Neural progenitor cell (in vitro differentiated cells): Measurements from ENCODE around the gene PPP2R2C. TPM values are rescaled to one million over a fixed set of nuclear protein-coding genes. Genes with fewer than 3 reads are reported as not detected.

Source experiments
- DNase-seq: peaks from one replicate; pipeline ENCODE4 v3.0.0-alpha.2; 2016; ENCODE audit warnings: low spot score
- H2AFZ ChIP-seq: fragments of 200-600 bp; sonication (generic); replicated peaks from 2 replicates; pipeline ENCODE4 v1.6.1; 2016; ENCODE audit warnings: antibody characterized with exemption
- H3F3A ChIP-seq: fragments of 200-600 bp; sonication (generic); 2 replicates; pipeline ENCODE4 v1.6.1; 2016; ENCODE audit warnings: antibody characterized with exemption, low read depth
- H3K27ac ChIP-seq: fragments of 200-600 bp; sonication (generic); 2 replicates; pipeline ENCODE4 v1.5.1; 2016; ENCODE audit warnings: mild to moderate bottlenecking
- H3K27me3 ChIP-seq: fragments of 200-600 bp; sonication (generic); 2 replicates; pipeline ENCODE4 v1.6.1; 2016; ENCODE audit warnings: mild to moderate bottlenecking, moderate library complexity
- H3K36me3 ChIP-seq: fragments of 200-600 bp; sonication (generic); 2 replicates; pipeline ENCODE4 v1.5.1; 2016
- H3K4me1 ChIP-seq: fragments of 200-600 bp; sonication (generic); 2 replicates; pipeline ENCODE4 v1.6.1; 2016; ENCODE audit warnings: mixed run types
- H3K4me2 ChIP-seq: fragments of 200-600 bp; sonication (generic); 2 replicates; pipeline ENCODE4 v1.6.1; 2016
- H3K4me3 ChIP-seq: fragments of 200-600 bp; sonication (generic); 2 replicates; pipeline ENCODE4 v1.5.1; 2016
- H3K79me2 ChIP-seq: fragments of 200-600 bp; sonication (generic); 2 replicates; pipeline ENCODE4 v1.6.1; 2016; ENCODE audit warnings: low read depth
- H3K9ac ChIP-seq: fragments of 200-600 bp; sonication (generic); 2 replicates; pipeline ENCODE4 v1.6.1; 2016
- H3K9me3 ChIP-seq: fragments of 200-600 bp; sonication (generic); 2 replicates; pipeline ENCODE4 v1.5.1; 2016; ENCODE audit warnings: low read depth
- H4K20me1 ChIP-seq: fragments of 200-600 bp; sonication (generic); 2 replicates; pipeline ENCODE4 v1.6.1; 2016; ENCODE audit warnings: low read depth
- H3K27ac Mint-ChIP-seq: 3 replicates; pipeline ENCODE4 v1.8.0; 2021; ENCODE audit warnings: mixed read lengths
- H3K27me3 Mint-ChIP-seq: 2 replicates; pipeline ENCODE4 v1.8.0; 2022; ENCODE audit warnings: low read depth, mild to moderate bottlenecking, inconsistent platforms, moderate library complexity, mixed read lengths; ENCODE audit not compliant: insufficient read depth
- H3K36me3 Mint-ChIP-seq: 3 replicates; pipeline ENCODE4 v1.8.0; 2021; ENCODE audit warnings: mixed read lengths
- H3K4me1 Mint-ChIP-seq: 3 replicates; pipeline ENCODE4 v1.8.0; 2021; ENCODE audit warnings: mixed read lengths
- H3K4me3 Mint-ChIP-seq: 3 replicates; pipeline ENCODE4 v1.8.0; 2021; ENCODE audit warnings: mild to moderate bottlenecking, moderate library complexity, mixed read lengths
- H3K9me3 Mint-ChIP-seq: 3 replicates; pipeline ENCODE4 v1.8.0; 2020; ENCODE audit warnings: mixed read lengths
- CTCF ChIP-seq: fragments of 200-600 bp; sonication (generic); IDR thresholded peaks from 2 replicates; pipeline ENCODE4 v1.5.1; 2017; ENCODE audit warnings: antibody characterized with exemption, mild to moderate bottlenecking
- EZH2 ChIP-seq: fragments of 200-600 bp; sonication (generic); IDR thresholded peaks from 2 replicates; pipeline ENCODE4 v1.6.1; 2017; ENCODE audit warnings: antibody characterized with exemption, mild to moderate bottlenecking, moderate library complexity
- EZH2phosphoT487 ChIP-seq: fragments of 200-600 bp; sonication (generic); IDR thresholded peaks from 2 replicates; pipeline ENCODE4 v1.6.1; 2017; ENCODE audit warnings: antibody characterized with exemption
- total RNA-seq: library from RNA; depleted of rRNA; stranded (reverse); fragments of >200 nt; gene quantifications from 2 replicates; pipeline ENCODE4 v1.2.3, GENCODE V29; 2015; ENCODE audit warnings: low replicate concordance

The PPP2R2C gene
- total RNA-seq, 1 donor from 2014 or later = 3.5 TPM

- no peak overlapping the region for H3K27ac Mint-ChIP-seq
- H3K4me1 ChIP-seq = no peaks in the 10 kb centered on the region
- no peaks in the 10 kb centered on the region for H3F3A ChIP-seq
- no peaks in the 10 kb centered on the region for H3K27me3 Mint-ChIP-seq
- H3K36me3 ChIP-seq = no peaks in the 10 kb centered on the region
- no peaks in the 10 kb centered on the region for H3K9me3 Mint-ChIP-seq
- H3K27ac ChIP-seq = no peak overlapping the region
- H2AFZ ChIP-seq = no peak overlapping the region
- H3K4me3 ChIP-seq = no peak overlapping the region
- no peak for TF ChIP-seq EZH2
- TF ChIP-seq CTCF = no peak
- no peak for TF ChIP-seq EZH2phosphoT487
- no peak overlapping the region for H3K9ac ChIP-seq
- no peak for DNase-seq
- H3K79me2 ChIP-seq = no peaks in the 10 kb centered on the region
- H4K20me1 ChIP-seq = no peaks in the 10 kb centered on the region
- H3K4me1 Mint-ChIP-seq = no peaks in the 10 kb centered on the region
- peaks cover 19% of the 10 kb centered on the region for H3K36me3 Mint-ChIP-seq
- H3K9me3 ChIP-seq = no peaks in the 10 kb centered on the region
- H3K4me2 ChIP-seq = no peak overlapping the region
- H3K27me3 ChIP-seq = no peaks in the 10 kb centered on the region
- H3K4me3 Mint-ChIP-seq = no peak overlapping the region
These were observed 180.6 kb downstream of the PPP2R2C start for GRCh38 chr4:6291784-6292297.

- no peak overlapping the region for H3K27ac ChIP-seq
- H3K36me3 ChIP-seq = no peaks in the 10 kb centered on the region
- no peaks in the 10 kb centered on the region for H3K9me3 Mint-ChIP-seq
- no peak for DNase-seq
- H3K9me3 ChIP-seq = no peaks in the 10 kb centered on the region
- TF ChIP-seq EZH2phosphoT487 = no peak
- H3K27me3 Mint-ChIP-seq = no peaks in the 10 kb centered on the region
- H2AFZ ChIP-seq = no peak overlapping the region
- H3K27ac Mint-ChIP-seq = no peak overlapping the region
- no peak overlapping the region for H3K4me3 Mint-ChIP-seq
- H3K27me3 ChIP-seq = no peaks in the 10 kb centered on the region
- H3K79me2 ChIP-seq = no peaks in the 10 kb centered on the region
- no peaks in the 10 kb centered on the region for H3F3A ChIP-seq
- H4K20me1 ChIP-seq = no peaks in the 10 kb centered on the region
- H3K9ac ChIP-seq = no peak overlapping the region
- no peak overlapping the region for H3K4me2 ChIP-seq
- H3K4me3 ChIP-seq = no peak overlapping the region
- H3K4me1 ChIP-seq = no peaks in the 10 kb centered on the region
- H3K36me3 Mint-ChIP-seq = peaks cover 16% of the 10 kb centered on the region
- no peaks in the 10 kb centered on the region for H3K4me1 Mint-ChIP-seq
These were observed 181.5 kb downstream of the PPP2R2C start for GRCh38 chr4:6290769-6291547.

GRCh38 chr4:6290256-6290655 lies 182.2 kb downstream of the PPP2R2C start:
- no peak overlapping the region for H3K4me3 ChIP-seq
- H3K9me3 ChIP-seq = no peaks in the 10 kb centered on the region
- H3K4me1 Mint-ChIP-seq = no peaks in the 10 kb centered on the region
- no peaks in the 10 kb centered on the region for H3F3A ChIP-seq
- no peaks in the 10 kb centered on the region for H3K36me3 ChIP-seq
- TF ChIP-seq EZH2phosphoT487 (no peak), CTCF (no peak)
- H3K27me3 Mint-ChIP-seq = no peaks in the 10 kb centered on the region
- no peak overlapping the region for H3K27ac Mint-ChIP-seq
- peaks cover 14% of the 10 kb centered on the region for H3K36me3 Mint-ChIP-seq
- H3K4me2 ChIP-seq = no peak overlapping the region
- no peak overlapping the region for H3K27ac ChIP-seq
- H3K9ac ChIP-seq = no peak overlapping the region
- no peaks in the 10 kb centered on the region for H3K79me2 ChIP-seq
- no peaks in the 10 kb centered on the region for H3K27me3 ChIP-seq
- no peak overlapping the region for H3K4me3 Mint-ChIP-seq
- no peaks in the 10 kb centered on the region for H3K9me3 Mint-ChIP-seq
- H3K4me1 ChIP-seq = no peaks in the 10 kb centered on the region
- H2AFZ ChIP-seq = no peak overlapping the region
- H4K20me1 ChIP-seq = no peaks in the 10 kb centered on the region
- no peak for DNase-seq

- H3K4me1 Mint-ChIP-seq = no peaks in the 10 kb centered on the region
- peaks cover 2% of the 10 kb centered on the region for H3K27me3 Mint-ChIP-seq
- no peaks in the 10 kb centered on the region for H3K27me3 ChIP-seq
- no peak overlapping the region for H3K4me3 ChIP-seq
- peaks cover 7% of the 10 kb centered on the region for H3K36me3 Mint-ChIP-seq
- H3K9ac ChIP-seq = no peak overlapping the region
- no peak overlapping the region for H2AFZ ChIP-seq
- no peak for DNase-seq
- H3K4me1 ChIP-seq = no peaks in the 10 kb centered on the region
- no peaks in the 10 kb centered on the region for H4K20me1 ChIP-seq
- no peak overlapping the region for H3K27ac ChIP-seq
- H3K9me3 ChIP-seq = no peaks in the 10 kb centered on the region
- no peaks in the 10 kb centered on the region for H3K36me3 ChIP-seq
- no peak overlapping the region for H3K4me2 ChIP-seq
- H3K27ac Mint-ChIP-seq = peak overlapping the region; percentile 18
- no peak overlapping the region for H3K4me3 Mint-ChIP-seq
- H3F3A ChIP-seq = no peaks in the 10 kb centered on the region
- no peaks in the 10 kb centered on the region for H3K9me3 Mint-ChIP-seq
- TF ChIP-seq CTCF (no peak), EZH2 (no peak), EZH2phosphoT487 (no peak)
- no peaks in the 10 kb centered on the region for H3K79me2 ChIP-seq
These were observed 183.5 kb downstream of the PPP2R2C start for GRCh38 chr4:6288871-6289270.
